DMS79 treated with DMSO at 0.1 percent for 48 hours (cell line): Measurements from ENCODE around the gene CPNE4.

Experiments used
- DNase-seq: peaks from one replicate; lab custom pipeline; 2025; lab: John Stamatoyannopoulos, UW

Gene CPNE4

GRCh38 chr3:132016061-132017041 is 18.5 kb downstream of the CPNE4 start:
- no peak for DNase-seq

GRCh38 chr3:132014105-132014504 is 20.7 kb downstream of the CPNE4 start:
- peak; percentile 26 for DNase-seq

DNA sequence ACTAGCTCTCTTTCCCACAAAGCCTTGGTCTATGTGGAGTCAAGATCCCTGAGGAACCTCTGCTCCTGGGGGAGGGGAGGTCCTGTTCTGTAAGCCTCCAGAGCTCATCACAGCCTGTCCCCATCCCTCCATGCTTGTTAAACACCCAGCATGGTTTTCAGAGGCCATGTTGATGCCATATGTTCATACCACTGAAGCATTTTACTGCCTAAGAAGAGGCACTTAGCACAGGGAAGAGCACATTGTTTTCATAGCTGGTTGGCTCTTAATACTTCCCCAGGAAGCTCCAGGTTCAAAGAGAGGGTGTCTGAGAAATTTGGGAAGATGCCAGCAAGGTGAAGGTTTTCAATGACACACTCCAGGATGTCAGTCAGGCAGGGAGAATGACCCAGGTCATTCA is 25.6 kb downstream of the CPNE4 start:
- DNase-seq = peak; percentile 99

- no peak for DNase-seq
Measured at GRCh38 chr3:132008837-132009236, 26.0 kb downstream of the CPNE4 start.

DNA sequence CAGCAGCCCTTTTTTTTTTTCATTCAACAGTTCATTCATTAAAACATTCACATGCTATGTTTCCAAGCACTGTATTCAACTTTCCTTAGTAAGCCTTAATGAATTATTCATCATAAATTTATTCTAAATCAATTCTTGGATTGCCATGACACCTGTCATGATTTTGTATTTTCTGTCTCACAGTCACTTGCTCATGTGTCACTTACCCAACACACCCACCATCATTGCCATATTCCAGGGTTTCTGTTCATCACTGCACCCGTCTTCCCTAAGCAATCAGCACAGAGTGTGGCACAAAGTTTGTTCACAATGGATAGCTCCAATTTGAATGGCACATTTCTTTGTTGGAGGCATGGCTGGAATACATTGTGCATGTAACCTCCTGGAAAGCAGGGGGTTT is 27.2 kb downstream of the CPNE4 start:
- DNase-seq = no peak

DNA sequence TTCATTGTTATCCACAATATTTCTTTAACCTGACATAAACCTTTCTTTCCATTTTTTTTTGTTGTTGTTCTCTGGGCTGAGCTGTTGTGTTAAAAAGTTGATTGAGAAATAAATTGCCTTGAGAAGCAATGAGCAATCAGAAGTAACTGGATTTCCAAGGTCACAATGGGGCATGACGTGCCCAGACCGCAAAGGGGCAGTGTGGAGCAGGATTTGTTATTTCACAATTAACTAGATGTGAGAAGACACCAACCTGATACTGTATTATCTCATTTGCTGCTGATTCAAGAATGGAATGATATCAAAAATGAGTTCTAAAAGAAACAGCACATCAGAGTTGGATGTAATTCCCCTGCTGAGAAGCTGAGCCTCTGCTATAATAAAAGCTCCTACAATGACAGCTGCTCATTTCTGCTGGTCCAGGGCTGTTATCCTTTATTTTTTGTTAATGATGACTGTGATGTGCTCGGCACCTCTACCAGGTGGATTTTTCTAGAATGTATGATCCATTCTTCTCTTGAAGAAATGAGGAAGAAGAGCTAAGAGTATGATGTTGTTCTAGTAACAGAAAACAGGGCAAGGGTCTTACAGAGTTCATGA is 28.1 kb downstream of the CPNE4 start:
- no peak for DNase-seq

GRCh38 chr3:132004571-132004970 is 30.2 kb downstream of the CPNE4 start:
- DNase-seq = no peak

- DNase-seq = no peak
Measured at GRCh38 chr3:132003685-132004084, 31.1 kb downstream of the CPNE4 start.

DNA sequence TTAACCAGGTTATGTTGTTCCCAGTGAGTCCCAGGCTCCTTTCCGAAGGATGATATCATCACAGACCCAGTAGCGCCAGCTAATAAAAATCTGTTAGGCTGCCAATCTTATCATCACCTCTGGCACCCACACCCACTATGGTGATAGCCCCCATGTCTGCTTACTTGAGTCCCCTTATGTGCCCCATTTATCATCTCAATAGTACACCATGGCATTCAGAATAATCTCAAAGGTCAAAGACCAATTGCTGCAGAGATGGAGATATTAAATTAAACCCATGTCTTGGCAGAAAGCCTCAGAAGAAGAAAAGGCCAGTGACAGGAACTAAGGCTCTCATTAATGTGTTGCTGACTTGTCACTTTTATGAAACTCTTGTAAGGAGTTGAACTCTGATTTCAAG is 32.8 kb downstream of the CPNE4 start:
- no peak for DNase-seq

GRCh38 chr3:132001036-132001435 is 33.8 kb downstream of the CPNE4 start:
- DNase-seq = no peak

- no peak for DNase-seq
Measured at GRCh38 chr3:131998027-131998426, 36.8 kb downstream of the CPNE4 start.

- DNase-seq = no peak
Measured at GRCh38 chr3:131995891-131996290, 38.9 kb downstream of the CPNE4 start.

GRCh38 chr3:131989318-131989717 is 45.5 kb downstream of the CPNE4 start:
- no peak for DNase-seq

DNA sequence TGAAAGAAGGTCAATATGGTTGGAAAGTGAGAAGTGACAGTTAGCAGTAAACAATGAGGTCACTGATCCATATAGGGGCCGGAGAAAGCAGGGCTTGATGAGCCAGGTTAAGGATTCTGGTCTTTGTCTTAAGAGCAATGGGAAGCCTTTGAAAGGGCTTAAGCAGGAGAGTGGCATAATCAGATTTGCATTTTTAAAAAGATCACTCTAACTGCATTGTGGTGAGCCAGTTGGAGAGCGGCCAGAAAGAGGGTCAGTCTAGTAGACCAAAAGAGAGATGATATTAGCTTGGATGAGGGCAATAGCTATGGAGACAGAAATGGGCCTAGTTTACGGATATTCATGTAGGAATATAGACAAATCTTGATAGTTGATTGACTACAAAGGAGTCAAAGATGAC is 46.6 kb downstream of the CPNE4 start:
- DNase-seq = no peak

GRCh38 chr3:131983689-131984088 is 51.1 kb downstream of the CPNE4 start:
- DNase-seq = no peak

- no peak for DNase-seq
Measured at GRCh38 chr3:131981323-131981722, 53.5 kb downstream of the CPNE4 start.

DNA sequence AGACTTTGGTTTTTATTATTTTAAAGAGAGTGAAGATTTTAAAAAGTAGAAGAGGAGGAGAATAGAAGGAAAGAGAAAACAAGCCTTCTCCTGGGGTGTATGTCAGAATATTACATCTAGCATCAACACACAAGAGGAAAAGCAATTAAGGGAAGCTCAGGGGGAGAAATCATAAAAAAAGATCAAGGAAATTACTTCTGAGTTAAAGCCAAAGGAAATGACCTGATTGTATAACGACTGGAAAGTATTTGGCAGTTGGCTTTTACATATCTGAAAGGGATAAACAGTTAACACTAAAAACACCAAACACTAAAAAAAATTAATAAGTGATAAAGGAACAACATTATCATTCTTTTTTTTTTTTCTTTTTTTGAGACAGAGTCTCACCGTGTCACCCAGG is 58.4 kb downstream of the CPNE4 start:
- DNase-seq = no peak

DNA sequence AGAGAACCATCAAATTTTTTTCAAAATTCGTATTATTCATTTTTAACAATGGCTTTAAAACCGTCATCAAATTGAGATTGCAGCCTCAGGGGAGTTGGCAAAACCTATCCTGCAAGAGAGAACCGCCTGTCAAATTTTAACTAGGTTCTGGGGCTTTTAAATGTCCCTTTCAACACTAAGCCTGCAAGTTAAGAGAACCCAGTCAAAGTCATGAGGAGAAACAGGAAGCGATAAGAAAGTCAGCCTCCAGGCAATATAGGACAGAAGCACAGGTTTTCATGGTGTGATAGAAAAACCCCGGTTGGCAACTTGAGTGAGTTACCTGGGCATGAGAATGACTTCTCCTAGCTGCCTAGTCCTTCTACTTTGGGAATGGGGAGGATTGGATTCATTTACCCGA is 59.8 kb downstream of the CPNE4 start:
- DNase-seq = no peak

GRCh38 chr3:131973731-131974130 is 61.1 kb downstream of the CPNE4 start:
- no peak for DNase-seq

GRCh38 chr3:131972550-131972949 is 62.3 kb downstream of the CPNE4 start:
- no peak for DNase-seq

DNA sequence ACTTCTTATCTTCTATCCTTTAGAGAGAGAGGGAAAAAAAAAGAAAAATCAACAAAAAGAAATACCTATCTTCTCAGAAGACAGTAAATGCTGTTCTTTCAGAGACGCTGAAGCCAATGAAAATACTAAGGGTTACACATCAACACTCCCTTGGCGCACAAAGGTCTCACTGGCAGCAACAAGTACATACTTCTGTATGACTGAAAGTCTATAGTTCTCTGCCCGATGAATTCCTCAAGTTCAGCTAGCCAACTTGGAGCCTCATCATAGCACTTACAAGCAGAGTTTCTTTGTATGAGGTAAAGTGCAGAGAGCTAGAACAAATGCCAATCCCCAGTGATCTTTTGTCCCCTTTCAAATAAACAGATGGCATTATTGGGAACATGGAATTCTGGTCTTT is 62.7 kb downstream of the CPNE4 start:
- DNase-seq = no peak

DNA sequence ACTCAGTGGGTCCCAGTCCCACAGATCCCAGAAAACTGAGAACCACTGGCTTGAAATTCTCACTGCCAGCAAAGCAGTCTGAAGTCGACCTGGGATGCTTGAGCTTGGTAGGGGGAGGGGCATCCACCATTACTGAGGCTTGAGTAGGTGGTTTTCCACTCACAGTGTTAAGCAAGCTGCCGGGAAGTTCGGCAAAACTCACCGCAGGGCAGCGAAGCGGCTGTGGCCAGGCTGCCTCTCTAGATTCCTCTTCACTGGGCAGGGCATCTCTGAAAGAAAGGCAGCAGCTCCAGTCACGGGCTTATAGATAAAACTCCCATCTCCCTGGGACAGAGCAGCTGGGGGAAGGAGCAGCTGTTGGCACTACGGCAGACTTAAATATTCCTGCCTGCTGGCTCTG is 71.4 kb downstream of the CPNE4 start:
- DNase-seq = peak; percentile 43

DNA sequence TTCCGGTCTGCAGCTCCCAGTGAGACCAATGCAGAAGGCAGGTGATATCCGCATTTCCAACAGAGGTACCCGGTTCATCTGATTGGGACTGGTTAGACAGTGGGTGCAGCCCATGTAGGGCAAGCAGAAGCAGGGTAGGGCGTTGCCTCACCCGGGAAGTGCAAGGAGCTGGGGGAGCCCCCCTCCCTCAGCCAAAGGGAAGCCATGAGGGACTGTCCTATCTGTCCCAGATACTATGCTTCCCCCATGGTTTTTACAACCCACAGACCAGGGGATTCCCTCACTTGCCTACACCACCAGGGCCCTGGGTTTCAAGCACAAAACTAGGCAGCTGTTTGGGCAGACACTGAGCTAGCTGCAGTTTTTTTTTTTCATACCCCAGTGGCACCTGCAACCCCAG is 71.8 kb downstream of the CPNE4 start:
- no peak for DNase-seq

- no peak for DNase-seq
Measured at GRCh38 chr3:131960324-131960723, 74.5 kb downstream of the CPNE4 start.
